ENCODE measurements around the gene NODAL.

GRCh38 chr10:70441161-70441894, at the start of gene NODAL:
- TF ChIP-seq CTCF (IDR thresholded peaks at IDR 0.05) (peak in 1 of 6 experiments; percentile 5), POLR2A (IDR thresholded peaks at IDR 0.05) (no peak)
